Measurements from ENCODE around the gene LTBP1. TPM values are rescaled to one million over a fixed set of nuclear protein-coding genes. Genes with fewer than 3 reads are reported as not detected.

The LTBP1 gene
- total and polyA plus RNA-seq, 10 of the 15 experiments (the other 5 are each of a cell fraction or from before 2014, with no cell fraction given) = 0.01 to 0.28 (median 0.12) TPM; not detected in 2

DNA sequence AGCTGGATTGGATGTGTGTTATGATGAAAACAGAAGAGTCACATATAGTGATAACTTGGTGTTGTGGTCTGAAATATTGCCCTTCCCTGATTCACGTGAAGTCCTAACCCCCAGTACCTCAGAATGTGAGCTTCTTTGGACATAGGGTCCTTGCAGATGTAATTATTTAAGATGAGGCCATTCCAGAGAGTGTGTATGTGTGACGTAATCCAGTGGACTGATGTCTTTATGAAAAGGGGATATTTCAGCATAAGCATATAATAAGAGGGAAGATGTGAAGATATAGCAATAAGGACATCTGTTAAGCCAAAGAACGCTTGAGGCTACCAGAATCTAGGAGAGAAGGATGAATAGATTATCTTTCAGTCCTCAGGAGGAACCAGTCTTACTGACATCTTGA is 62.5 kb downstream of the LTBP1 start:
- POLR2A ChIA-PET = no interaction called here
- Histone ChIP-seq H3K4me3 (no peak overlapping the region), H4K20me1 (ENCODE audit: control insufficient read depth, insufficient read depth) (no peaks in the 10 kb centered on the region), H3K4me2 (ENCODE audit: control insufficient read depth, insufficient read depth) (no peak overlapping the region), H3K79me2 (ENCODE audit: control insufficient read depth, insufficient read depth, low read length) (no peaks in the 10 kb centered on the region), H3K27ac (ENCODE audit: control insufficient read depth, insufficient read depth) (no peak overlapping the region), H3K9me3 (replicated peaks; ENCODE audit: control insufficient read depth, insufficient read depth, low read length) (no peaks in the 10 kb centered on the region), H3K27me3 (replicated peaks in 1 of 2; ENCODE audit: control insufficient read depth in 2 of 2, insufficient read depth in 2 of 2, low read length in 1 of 2) (no peaks in the 10 kb centered on the region), H3K9ac (ENCODE audit: control insufficient read depth, insufficient read depth, low read length) (no peak overlapping the region), H3K4me1 (ENCODE audit: control insufficient read depth, insufficient read depth, low read length) (no peaks in the 10 kb centered on the region), H3K36me3 (ENCODE audit: control insufficient read depth in 2 of 2, insufficient read depth in 2 of 2, low read length in 1 of 2) (no peaks in the 10 kb centered on the region), H2AFZ (ENCODE audit: control insufficient read depth, low read depth, low read length) (no peak overlapping the region)
- no TSS peak for BruUV-seq (replicated peaks)
- DNase-seq (ENCODE audit: low read depth, low spot score) = no peak
- ATAC-seq = no peak
- intact Hi-C loops (cut with micrococcal nuclease; ENCODE audit: unreplicated experiment) (no loop called here), in situ Hi-C loops (cut with MboI) (no loop called here)
- no peak for FAIRE-seq
- CTCF ChIA-PET = no interaction called here
- 14% methylated on average over 3 of the region's 3 CpGs for WGBS (ENCODE audit: insufficient coverage, insufficient replicate concordance, low lambda C conversion rate, missing lambda C conversion rate)
- TF ChIP-seq POU2F2 (IDR thresholded peaks at IDR 0.05; ENCODE audit: borderline replicate concordance, low read depth, low read length) (no peak), DPF2 (IDR thresholded peaks at IDR 0.05) (no peak)
- TF ChIP-seq, protein P1, sequence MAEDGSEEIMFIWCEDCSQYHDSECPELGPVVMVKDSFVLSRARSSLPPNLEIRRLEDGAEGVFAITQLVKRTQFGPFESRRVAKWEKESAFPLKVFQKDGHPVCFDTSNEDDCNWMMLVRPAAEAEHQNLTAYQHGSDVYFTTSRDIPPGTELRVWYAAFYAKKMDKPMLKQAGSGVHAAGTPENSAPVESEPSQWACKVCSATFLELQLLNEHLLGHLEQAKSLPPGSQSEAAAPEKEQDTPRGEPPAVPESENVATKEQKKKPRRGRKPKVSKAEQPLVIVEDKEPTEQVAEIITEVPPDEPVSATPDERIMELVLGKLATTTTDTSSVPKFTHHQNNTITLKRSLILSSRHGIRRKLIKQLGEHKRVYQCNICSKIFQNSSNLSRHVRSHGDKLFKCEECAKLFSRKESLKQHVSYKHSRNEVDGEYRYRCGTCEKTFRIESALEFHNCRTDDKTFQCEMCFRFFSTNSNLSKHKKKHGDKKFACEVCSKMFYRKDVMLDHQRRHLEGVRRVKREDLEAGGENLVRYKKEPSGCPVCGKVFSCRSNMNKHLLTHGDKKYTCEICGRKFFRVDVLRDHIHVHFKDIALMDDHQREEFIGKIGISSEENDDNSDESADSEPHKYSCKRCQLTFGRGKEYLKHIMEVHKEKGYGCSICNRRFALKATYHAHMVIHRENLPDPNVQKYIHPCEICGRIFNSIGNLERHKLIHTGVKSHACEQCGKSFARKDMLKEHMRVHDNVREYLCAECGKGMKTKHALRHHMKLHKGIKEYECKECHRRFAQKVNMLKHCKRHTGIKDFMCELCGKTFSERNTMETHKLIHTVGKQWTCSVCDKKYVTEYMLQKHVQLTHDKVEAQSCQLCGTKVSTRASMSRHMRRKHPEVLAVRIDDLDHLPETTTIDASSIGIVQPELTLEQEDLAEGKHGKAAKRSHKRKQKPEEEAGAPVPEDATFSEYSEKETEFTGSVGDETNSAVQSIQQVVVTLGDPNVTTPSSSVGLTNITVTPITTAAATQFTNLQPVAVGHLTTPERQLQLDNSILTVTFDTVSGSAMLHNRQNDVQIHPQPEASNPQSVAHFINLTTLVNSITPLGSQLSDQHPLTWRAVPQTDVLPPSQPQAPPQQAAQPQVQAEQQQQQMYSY (CRISPR knock-in tag; IDR thresholded peaks at IDR 0.05) = no peak
- TF ChIP-seq, protein P2, sequence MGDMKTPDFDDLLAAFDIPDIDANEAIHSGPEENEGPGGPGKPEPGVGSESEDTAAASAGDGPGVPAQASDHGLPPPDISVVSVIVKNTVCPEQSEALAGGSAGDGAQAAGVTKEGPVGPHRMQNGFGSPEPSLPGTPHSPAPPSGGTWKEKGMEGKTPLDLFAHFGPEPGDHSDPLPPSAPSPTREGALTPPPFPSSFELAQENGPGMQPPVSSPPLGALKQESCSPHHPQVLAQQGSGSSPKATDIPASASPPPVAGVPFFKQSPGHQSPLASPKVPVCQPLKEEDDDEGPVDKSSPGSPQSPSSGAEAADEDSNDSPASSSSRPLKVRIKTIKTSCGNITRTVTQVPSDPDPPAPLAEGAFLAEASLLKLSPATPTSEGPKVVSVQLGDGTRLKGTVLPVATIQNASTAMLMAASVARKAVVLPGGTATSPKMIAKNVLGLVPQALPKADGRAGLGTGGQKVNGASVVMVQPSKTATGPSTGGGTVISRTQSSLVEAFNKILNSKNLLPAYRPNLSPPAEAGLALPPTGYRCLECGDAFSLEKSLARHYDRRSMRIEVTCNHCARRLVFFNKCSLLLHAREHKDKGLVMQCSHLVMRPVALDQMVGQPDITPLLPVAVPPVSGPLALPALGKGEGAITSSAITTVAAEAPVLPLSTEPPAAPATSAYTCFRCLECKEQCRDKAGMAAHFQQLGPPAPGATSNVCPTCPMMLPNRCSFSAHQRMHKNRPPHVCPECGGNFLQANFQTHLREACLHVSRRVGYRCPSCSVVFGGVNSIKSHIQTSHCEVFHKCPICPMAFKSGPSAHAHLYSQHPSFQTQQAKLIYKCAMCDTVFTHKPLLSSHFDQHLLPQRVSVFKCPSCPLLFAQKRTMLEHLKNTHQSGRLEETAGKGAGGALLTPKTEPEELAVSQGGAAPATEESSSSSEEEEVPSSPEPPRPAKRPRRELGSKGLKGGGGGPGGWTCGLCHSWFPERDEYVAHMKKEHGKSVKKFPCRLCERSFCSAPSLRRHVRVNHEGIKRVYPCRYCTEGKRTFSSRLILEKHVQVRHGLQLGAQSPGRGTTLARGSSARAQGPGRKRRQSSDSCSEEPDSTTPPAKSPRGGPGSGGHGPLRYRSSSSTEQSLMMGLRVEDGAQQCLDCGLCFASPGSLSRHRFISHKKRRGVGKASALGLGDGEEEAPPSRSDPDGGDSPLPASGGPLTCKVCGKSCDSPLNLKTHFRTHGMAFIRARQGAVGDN (IDR thresholded peaks at IDR 0.05) = no peak
- SMC1A ChIA-PET (ENCODE audit: uncharacterized antibody, unreplicated experiment) = no interaction called here
- RAD21 ChIA-PET (ENCODE audit: unreplicated experiment) = no interaction called here

All from GM12878 (cell line).